Keratinocyte (primary cell): ENCODE results near the gene RBBP4. TPM values are rescaled to one million over a fixed set of nuclear protein-coding genes. Genes with fewer than 3 reads are reported as not detected.

Source experiments
- DNase-seq: peaks from one replicate; pipeline ENCODE4 v3.0.0-alpha.2; 2011; ENCODE audit warnings: low read depth, missing footprints, low spot score
- FAIRE-seq: peaks from 2 replicates; lab custom pipeline; 2011; peaks lifted over from hg19 to GRCh38; lab: Jason Lieb, UNC
- H2AFZ ChIP-seq: 2 replicates; pipeline ENCODE4 v1.6.0; 2012; ENCODE audit warnings: low read length, control low read depth, inconsistent platforms; ENCODE audit not compliant: control insufficient read depth
- H3K27ac ChIP-seq: 2 replicates; pipeline ENCODE4 v1.5.1; 2011; ENCODE audit warnings: low read length; ENCODE audit not compliant: control insufficient read depth, insufficient read depth
- H3K27me3 ChIP-seq: 3 replicates; pipeline ENCODE4 v1.6.0; 2011; ENCODE audit warnings: low read length; ENCODE audit not compliant: control insufficient read depth, insufficient read depth; ENCODE audit errors: extremely low read depth
- H3K36me3 ChIP-seq, 2 experiments: 2 replicates in 1 of 2; 3 replicates in 1 of 2; pipeline ENCODE4 v1.5.1; 2011; ENCODE audit warnings: low read length in 2 of 2, mild to moderate bottlenecking in 1 of 2; ENCODE audit not compliant: control insufficient read depth in 2 of 2, insufficient read depth in 2 of 2; ENCODE audit errors: extremely low read depth in 1 of 2
- H3K4me1 ChIP-seq: 3 replicates; pipeline ENCODE4 v1.5.1; 2011; ENCODE audit warnings: low read length; ENCODE audit not compliant: control insufficient read depth, insufficient read depth; ENCODE audit errors: extremely low read depth
- H3K4me2 ChIP-seq: 3 replicates; pipeline ENCODE4 v1.6.0; 2011; ENCODE audit warnings: low read depth, low read length; ENCODE audit not compliant: control insufficient read depth, insufficient read depth; ENCODE audit errors: extremely low read depth
- H3K4me3 ChIP-seq, 3 experiments: fragments of 200-600 bp in 1 of 3; sonication (generic) in 1 of 3; 2 replicates in 2 of 3; 3 replicates in 1 of 3; pipeline ENCODE4 v1.5.1; 2011 to 2016; ENCODE audit warnings: low read length in 3 of 3, mild to moderate bottlenecking in 3 of 3, control low read depth in 2 of 3, inconsistent platforms in 1 of 3, low read depth in 1 of 3, mixed read lengths in 1 of 3, mixed run types in 1 of 3, moderate library complexity in 1 of 3; ENCODE audit not compliant: control insufficient read depth in 2 of 3, insufficient read depth in 2 of 3; ENCODE audit errors: extremely low read depth in 1 of 3
- H3K79me2 ChIP-seq: 2 replicates; pipeline ENCODE4 v1.6.0; 2012; ENCODE audit warnings: low read length; ENCODE audit not compliant: control insufficient read depth, insufficient read depth
- H3K9ac ChIP-seq: 3 replicates; pipeline ENCODE4 v1.6.0; 2011; ENCODE audit warnings: low read length; ENCODE audit not compliant: control insufficient read depth, insufficient read depth; ENCODE audit errors: extremely low read depth
- H3K9me1 ChIP-seq: 3 replicates; pipeline ENCODE4 v1.6.0; 2011; ENCODE audit warnings: low read length; ENCODE audit not compliant: control insufficient read depth, insufficient read depth; ENCODE audit errors: extremely low read depth
- H3K9me3 ChIP-seq: 2 replicates; pipeline ENCODE4 v1.5.1; 2012; ENCODE audit warnings: low read depth, low read length; ENCODE audit not compliant: control insufficient read depth
- H4K20me1 ChIP-seq: 3 replicates; pipeline ENCODE4 v1.6.0; 2011; ENCODE audit warnings: low read length; ENCODE audit not compliant: control insufficient read depth, insufficient read depth; ENCODE audit errors: extremely low read depth
- CTCF ChIP-seq, 3 experiments: IDR thresholded peaks in 1 of 3; conservative IDR thresholded peaks in 1 of 3; optimal IDR thresholded peaks in 1 of 3; 2 replicates in 2 of 3; 3 replicates in 1 of 3; pipeline versions ENCODE3 to v1.5.1; 2011; ENCODE audit warnings: low read length in 3 of 3, mild to moderate bottlenecking in 3 of 3, moderate library complexity in 2 of 3, control low read depth in 1 of 3, inconsistent platforms in 1 of 3; ENCODE audit not compliant: insufficient read depth in 2 of 3; ENCODE audit errors: extremely low read depth in 1 of 3
- EZH2 ChIP-seq: IDR thresholded peaks from one replicate; pipeline ENCODE4 v1.6.1; 2012; ENCODE audit warnings: inconsistent platforms, mild to moderate bottlenecking, low read length, moderate library complexity
- dilution Hi-C: fragments of 300-500 bp; cut with MboI; formaldehyde crosslinking; loops from one replicate; pipeline ENCODE4 v1.7.0; 2020; ENCODE audit warnings: low sequenced_read_pairs; ENCODE audit not compliant: extremely low pct_ligation_motif_present
- polyA plus RNA-seq, 5 experiments: library from polyadenylated mRNA; depleted of rRNA in 3 of 5; stranded (reverse) in 3 of 5; stranded (forward) in 1 of 5; unstranded in 1 of 5; fragments of >200 nt; gene quantifications; 1 replicate in 1 of 5; 2 replicates in 3 of 5; 3 replicates in 1 of 5; pipeline versions ENCODE4 v1.2.1 to v1.2.3, GENCODE V29; 2011 to 2012; ENCODE audit warnings: missing spikeins in 2 of 5, low read depth in 1 of 5, low replicate concordance in 1 of 5

The RBBP4 gene
- polyA plus RNA-seq, 1 donor (not counting 4 experiments of a cell fraction or from before 2014, with no cell fraction given) = 61.5 TPM

- no peaks in the 10 kb centered on the region for H3K79me2 ChIP-seq
- H3K4me2 ChIP-seq = no peak overlapping the region
- H3K27me3 ChIP-seq = no peaks in the 10 kb centered on the region
- H3K36me3 ChIP-seq = no peaks in the 10 kb centered on the region
- no peaks in the 10 kb centered on the region for H4K20me1 ChIP-seq
- H3K9ac ChIP-seq = no peak overlapping the region
- H3K27ac ChIP-seq = no peak overlapping the region
- H3K9me3 ChIP-seq = no peaks in the 10 kb centered on the region
- TF ChIP-seq CTCF (optimal IDR thresholded peaks at IDR 0.05 in 1 of 3, IDR thresholded peaks at IDR 0.05 in 1 of 3, conservative IDR thresholded peaks at IDR 0.05 in 1 of 3; ENCODE audit: extremely low read depth in 1 of 3, insufficient read depth in 2 of 3, low read length in 3 of 3) (no peak), EZH2 (no peak)
- H3K4me1 ChIP-seq = peaks cover 33% of the 10 kb centered on the region
- FAIRE-seq (no peak), DNase-seq (no peak)
- H2AFZ ChIP-seq = no peak overlapping the region
- no peaks in the 10 kb centered on the region for H3K9me1 ChIP-seq
- H3K4me3 ChIP-seq = no peak overlapping the region
- dilution Hi-C loops = no loop called here
Measured at GRCh38 chr1:32728413-32729077, 77.5 kb downstream of the RBBP4 start.

GRCh38 chr1:32729254-32730046 is 78.4 kb downstream of the RBBP4 start:
- Histone ChIP-seq H3K36me3 (no peaks in the 10 kb centered on the region), H3K9me3 (no peaks in the 10 kb centered on the region), H3K4me2 (no peak overlapping the region), H3K27me3 (no peaks in the 10 kb centered on the region), H3K9me1 (no peaks in the 10 kb centered on the region), H3K79me2 (no peaks in the 10 kb centered on the region), H3K9ac (peak overlapping the region; percentile 18), H3K4me1 (peaks cover 32% of the 10 kb centered on the region), H2AFZ (no peak overlapping the region), H3K27ac (no peak overlapping the region), H3K4me3 (no peak overlapping the region), H4K20me1 (no peaks in the 10 kb centered on the region)
- dilution Hi-C loops = no loop called here
- FAIRE-seq (no peak), DNase-seq (peak; percentile 32)
- TF ChIP-seq CTCF (optimal IDR thresholded peaks at IDR 0.05 in 1 of 3, IDR thresholded peaks at IDR 0.05 in 1 of 3, conservative IDR thresholded peaks at IDR 0.05 in 1 of 3; ENCODE audit: extremely low read depth in 1 of 3, insufficient read depth in 2 of 3, low read length in 3 of 3) (no peak), EZH2 (no peak)
